Stimulated activated CD4-positive, alpha-beta T cell treated with anti-CD3 and anti-CD28 coated beads, Interleukin-12 subunit alpha, Interleukin-12 subunit beta, amount 100 ng/mL, for 48 hours (primary cell): ENCODE measurements around the gene HMBS.
"Not testable (repeated sequence)": the region's sequence is repeated elsewhere in the genome, so short reads cannot be mapped to it uniquely, and the experiment has no call there.

ENCODE experiments used
- DNase-seq, 3 donors: peaks; one replicate each; pipeline ENCODE4 v3.0.0-alpha.2; 2020; ENCODE audit warnings: low read depth in 2 of 3, low spot score in 1 of 3

The HMBS gene

DNA sequence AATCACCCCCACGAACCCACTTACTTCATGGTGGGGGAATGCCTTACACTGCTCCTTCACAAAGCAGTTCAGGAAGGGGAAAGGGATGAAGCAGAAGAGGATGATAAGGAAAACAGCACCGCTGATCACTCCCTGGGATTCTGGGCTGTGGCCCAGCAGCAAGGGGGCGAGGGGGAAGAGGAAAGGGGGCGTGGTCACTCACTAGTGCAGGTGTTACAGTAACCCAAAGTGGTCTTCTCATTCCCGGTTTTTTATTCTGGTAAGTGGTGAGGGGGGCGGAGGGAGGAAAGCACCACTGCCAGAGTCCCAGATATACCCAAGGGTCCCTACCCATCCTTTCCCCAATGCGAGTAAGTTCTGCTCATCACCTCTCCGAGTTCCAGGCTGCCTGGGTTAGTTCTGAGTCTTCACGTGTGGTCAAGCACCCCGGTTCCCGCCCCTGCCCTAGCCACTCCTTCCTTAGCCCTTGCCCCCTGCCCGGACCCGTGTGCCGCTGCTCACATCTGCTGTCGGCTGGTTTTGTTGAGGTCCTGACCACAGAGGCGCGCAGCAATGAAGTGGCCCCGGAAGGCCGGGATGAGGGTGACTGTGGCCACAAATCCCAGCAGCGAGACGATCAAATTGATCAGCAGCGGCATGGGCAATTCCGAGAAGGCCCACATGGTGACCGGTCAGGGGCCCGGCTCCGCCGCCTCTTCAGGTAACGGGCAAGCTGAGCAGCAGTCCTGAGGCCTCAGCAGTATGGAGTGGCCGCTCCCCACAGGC lies 16.5 kb downstream of the HMBS start:
- no peak for DNase-seq

DNA sequence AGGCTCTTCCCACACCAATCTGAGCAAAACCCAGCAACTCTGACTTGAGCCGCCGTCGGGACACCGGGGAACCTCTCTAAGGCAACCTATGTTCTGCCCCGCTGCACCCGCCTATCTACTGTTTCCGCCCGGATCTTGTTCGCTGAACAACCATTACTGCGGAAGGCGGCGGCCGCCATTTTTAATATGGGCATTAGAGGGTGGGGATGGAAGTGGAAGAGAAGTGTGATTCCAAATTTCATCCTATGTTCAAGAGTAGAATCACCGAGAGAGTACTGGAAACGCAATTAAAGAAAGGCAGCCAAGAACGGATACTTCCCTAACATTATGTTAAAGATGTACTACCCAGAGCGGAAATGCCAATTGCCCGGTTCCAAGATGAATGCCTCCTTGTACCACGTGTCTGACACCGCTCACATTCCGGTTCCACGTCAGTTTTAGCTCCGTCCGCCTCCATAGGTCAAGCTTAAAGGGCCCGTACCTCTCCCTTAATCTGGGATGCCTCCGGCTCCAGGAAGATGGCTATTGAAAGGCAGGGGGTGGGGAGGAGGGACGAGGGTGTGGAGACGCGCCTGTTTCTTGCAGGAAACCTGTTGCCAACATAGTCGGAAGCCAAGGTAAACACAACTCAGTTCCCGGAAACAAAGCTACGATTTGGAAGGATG lies 17.2 kb downstream of the HMBS start, which contains the start of gene DPAGT1:
Gene DPAGT1, minus strand, starts transcription at position 95 of the 665 bp plus-strand sequence. CDS start 198 bp downstream, outside the sequence.
- peak; percentile 79 to 81 (median 80) for DNase-seq

DNA sequence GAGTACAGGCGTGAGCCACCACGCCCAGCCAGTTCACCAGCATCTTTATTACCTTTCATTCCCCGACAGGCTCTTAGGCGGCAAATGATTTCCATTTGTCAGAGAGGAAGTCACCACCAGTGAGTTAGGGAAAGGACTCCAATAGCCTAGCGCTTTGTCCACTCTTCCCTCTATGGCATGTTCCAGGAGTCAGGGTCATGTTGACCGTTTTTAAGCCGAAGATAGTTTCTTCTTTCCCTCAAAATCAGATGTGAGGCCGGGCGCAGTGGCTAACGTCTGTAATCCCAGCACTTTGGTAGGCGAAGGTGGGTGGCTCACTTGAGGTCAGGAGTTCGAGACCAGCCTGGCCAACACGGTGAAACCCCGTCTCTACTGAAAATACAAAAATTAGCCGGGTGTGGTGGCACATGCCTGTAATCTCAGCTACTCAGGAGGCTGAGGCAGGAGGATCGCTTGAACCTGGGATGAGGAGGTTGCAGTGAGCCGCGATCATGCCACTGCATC lies 18.5 kb downstream of the HMBS start:
- not testable (repeated sequence) for DNase-seq

DNA sequence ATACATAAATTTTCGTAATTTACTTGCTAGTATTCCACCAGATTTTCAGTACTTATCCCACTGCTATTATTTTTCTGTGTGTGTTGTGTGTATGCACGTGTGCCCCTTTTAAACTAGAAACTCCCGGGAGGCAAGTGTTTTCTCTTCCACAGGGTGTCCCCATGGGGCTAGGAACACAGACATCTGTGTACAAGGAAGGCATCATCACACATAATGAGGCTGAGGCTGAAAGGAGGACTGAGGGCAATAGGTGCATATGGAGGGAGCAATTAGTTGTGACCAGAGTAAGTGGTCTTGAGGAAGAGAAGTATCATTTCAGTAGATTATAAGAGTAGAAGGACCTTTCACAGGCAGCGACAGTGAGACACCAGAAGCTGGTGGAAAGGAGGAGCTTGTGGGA lies 19.1 kb downstream of the HMBS start:
- no peak for DNase-seq

DNA sequence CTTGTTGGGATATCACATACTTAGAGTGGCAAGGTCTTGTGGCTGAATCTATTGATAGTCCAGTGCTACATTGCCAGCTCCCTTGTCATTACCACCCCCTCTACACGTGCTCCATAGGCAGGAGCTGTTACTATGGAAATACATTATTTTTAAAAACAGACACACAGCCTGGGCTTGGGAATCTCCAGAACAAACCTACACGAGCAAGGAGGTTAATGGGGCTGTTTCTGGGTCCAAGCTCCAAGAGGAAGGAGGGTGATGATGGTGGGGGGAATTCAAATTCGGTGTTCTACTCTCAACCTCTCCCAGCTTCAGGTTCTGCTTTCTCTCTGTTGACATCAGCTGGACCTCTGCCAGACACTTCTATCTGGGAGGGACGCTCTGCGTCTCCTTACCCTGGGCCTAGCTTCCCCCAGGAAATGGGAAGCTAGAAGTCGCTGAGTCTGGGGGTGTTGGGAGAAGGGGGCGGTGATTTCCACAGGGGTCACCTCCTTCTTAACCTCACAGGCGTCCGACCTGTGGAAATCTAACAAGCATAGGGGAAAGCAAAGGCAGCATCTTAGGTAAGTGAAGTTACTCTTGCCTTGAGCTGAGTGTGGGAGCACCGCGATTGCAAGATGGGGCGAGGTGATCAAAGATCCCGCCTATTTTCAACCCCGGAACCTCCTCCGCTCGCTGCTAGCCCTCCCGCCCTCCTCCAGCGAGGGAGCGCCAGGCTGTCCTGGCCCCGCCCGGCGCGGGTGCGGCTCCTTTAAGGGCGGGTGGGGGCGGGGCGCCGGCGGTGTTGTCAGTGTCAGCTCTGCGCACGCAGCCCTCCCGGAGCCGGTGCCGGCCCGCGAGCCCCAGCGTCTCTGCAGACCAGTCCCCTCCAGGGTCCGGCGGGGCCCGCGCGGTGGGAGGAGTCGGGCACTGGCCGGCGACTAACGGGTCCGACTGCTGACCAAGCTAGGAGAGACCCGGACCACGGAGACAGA lies 22.2 kb downstream of the HMBS start, which contains the start of gene C2CD2L:
Gene C2CD2L, plus strand, starts transcription at position 781 of the 974 bp plus-strand sequence. CDS start 398 bp downstream, outside the sequence.
- peak; percentile 80 to 88 (median 86) for DNase-seq

DNA sequence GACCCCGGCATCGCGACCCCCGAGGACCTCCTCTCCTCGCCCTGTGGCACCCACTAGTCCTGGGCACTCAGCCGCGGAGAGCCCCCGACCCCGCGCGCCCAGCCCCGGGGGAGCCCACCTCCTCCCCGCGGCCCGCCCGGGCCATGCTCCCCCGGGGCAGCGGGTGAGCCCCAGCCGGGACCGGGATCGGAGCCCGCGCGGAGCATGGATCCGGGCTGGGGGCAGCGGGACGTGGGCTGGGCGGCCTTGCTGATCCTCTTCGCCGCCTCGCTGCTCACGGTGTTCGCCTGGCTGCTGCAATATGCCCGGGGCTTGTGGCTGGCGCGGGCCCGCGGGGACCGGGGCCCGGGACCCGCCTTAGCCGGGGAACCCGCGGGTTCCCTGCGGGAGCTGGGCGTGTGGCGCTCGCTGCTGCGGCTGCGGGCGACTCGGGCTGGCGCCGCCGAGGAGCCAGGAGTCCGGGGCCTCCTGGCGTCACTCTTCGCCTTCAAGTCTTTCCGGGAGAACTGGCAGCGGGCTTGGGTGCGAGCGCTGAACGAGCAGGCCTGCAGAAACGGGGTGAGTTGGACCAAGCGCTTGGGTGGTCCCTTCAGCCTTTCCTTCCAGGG lies 23.0 kb downstream of the HMBS start:
- DNase-seq = no peak

DNA sequence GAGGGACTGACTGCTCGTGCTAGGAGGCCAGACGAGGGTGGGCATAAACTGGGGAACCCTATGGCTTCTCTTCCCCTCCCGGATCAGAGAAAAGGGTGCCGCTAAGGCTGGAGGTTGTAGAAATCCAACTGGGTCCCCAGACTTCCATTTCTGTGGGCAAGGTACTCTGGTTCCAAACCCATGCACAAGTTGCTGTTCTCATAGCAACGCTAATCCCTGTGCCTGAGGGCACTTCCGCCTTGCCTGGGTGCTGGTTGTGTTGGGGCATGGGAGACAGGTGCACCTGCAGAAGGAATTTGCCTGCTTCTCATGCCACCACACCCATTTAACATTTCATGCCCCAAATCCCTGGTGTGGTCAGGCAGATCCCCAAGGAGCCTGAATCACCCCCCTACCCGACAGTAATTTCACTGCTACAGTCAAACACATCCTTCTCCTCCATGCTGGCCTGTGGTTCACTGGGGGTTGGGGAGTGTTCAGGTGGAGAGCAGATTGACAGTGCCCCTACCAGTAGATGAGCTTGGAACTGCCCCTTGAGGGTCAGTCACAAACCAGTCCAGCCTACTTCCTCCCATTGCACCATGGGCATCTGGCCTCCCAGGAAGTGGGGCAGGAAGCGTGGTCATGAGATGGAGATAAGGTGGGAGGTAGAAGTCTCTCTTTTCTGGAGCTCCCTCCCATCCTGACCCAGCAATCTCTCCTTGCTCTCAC lies 23.6 kb downstream of the HMBS start:
- DNase-seq = no peak

DNA sequence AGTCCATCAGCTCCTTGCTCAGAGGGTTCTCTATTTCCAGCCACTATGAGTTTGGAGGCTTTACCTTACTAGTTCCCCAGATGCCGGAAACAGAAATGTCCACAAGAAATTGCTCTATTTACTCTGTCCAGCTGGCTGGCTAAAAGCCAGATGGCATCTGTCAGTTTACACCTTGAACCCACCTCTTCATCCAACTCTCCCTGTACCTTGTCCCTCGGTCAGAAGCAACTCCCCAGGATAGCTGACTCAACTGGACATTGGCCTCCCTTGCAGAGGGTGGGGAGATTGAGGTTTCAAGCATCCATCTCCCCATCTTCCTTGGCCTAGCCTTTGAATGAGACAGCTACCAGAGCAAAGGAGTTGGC lies 24.2 kb downstream of the HMBS start:
- no peak for DNase-seq

DNA sequence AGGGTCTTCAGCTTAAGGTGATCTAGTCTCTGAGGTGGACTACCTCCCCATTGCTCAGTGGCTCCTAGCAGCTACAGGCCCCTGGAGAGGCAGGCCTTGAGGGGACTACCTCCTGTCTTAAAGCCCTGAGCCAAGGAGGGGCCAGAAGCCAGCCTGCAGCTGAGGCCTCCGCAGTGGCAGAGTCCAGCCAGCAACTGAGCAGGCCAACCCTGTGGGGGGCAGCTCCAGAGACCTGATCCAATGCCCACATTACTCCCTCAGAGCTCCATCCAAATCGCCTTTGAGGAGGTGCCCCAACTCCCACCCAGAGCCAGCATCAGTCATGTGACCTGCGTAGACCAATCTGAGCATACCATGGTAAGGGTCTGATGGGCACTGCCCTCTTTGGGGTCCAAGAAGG lies 25.2 kb downstream of the HMBS start:
- DNase-seq = no peak

DNA sequence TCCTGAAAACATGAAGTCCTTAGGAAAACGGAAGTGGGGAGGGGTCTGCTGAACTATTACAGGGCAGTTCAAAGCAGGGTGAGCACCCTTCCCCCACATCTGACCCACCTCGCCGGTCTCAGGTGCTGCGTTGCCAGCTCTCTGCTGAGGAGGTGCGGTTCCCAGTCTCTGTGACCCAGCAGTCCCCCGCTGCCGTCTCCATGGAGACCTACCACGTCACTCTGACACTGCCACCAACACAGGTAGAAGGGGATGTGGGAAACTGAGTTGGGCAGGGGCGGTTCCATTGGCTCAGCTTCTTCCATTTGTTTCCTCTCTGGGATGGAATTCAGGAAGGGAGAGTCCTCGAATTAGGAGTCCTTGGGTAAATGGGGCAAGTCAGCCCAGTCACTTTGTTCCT lies 25.8 kb downstream of the HMBS start:
- no peak for DNase-seq

DNA sequence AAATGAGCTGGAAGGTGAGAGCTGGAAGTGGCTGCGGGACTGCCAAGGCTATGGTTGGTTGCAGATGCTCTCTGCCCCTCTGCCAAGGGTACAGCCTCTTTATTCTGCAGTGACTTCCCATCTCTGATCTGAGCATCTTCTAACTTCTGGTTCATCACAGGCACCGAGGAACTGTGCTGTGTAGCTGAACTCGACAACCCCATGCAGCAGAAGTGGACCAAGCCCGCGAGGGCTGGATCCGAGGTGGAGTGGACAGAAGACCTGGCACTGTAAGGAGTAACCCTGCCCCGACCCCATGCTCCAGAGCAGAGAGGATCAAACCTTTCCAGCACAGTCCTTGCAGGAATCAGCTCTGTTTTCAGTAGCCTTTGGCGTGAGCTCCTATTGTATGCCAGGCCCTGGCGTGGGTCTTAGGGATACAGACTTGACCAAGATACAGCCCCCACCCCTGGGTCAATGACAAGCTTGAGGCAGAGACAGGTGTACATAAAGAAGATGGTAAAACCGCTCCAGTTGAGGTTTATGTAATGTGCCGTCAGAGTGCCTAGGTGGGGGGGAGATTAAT lies 26.8 kb downstream of the HMBS start:
- no peak for DNase-seq

DNA sequence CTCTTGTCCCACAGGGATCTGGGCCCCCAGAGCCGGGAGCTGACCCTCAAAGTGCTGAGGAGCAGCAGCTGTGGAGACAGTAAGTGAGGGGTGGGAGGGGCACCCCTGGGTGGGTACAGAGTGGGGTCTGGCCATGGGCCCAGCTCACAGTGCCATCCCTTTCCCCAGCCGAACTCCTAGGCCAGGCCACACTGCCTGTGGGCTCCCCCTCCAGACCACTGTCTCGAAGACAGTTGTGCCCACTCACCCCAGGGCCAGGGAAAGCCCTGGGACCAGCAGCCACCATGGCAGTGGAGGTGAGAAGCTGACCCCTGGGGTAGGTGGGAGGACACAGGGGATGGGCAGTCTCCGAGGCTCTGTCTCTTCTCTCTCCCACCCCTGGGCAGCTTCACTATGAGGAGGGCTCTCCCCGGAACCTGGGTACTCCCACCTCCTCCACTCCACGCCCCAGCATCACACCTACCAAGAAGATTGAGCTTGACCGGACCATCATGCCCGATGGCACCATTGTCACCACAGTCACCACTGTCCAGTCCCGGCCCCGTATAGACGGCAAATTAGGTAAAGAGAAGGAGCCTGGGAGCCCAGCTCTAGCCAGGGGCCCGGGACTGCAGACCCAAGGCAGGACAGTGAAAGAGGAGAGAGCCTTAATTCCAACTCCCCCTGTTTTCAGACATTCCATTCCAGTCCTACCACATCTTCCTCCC lies 27.8 kb downstream of the HMBS start:
- no peak for DNase-seq

DNA sequence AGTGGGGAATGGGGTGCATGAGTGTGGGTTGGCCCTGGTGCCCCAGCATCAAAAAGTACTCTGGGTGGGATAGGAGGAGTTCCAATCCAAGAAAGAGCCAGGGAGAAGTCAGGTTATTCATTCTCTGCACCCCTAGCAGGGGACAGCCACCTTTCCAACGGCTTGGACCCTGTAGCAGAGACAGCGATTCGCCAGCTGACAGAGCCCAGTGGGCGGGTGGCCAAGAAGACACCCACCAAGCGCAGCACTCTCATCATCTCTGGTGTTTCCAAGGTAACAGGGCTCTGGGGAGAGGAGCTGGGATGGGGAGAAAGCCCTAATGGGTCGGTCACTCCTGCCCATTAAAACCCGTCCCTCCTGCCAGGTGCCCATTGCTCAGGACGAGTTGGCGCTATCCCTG lies 29.0 kb downstream of the HMBS start:
- no peak for DNase-seq

DNA sequence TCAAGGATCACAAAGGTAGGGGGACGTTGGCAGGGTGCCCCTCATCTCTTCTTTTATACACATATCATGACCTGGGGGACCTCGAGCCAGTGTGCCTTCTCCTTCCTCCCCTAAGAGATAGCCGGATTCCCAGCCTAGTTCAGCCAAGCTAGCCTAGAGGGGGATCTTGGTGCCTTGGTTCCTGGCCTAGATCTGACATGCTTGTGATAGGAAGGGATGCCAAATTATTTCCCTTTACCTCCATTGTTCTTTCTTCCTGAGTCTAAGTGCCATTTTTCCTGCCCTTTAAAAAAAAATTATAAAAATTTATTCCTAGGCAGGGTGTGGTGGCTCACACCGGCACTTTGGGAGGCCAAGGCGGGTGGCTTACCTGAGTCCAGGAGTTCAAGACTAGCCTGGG lies 29.7 kb downstream of the HMBS start:
- no peak for DNase-seq

DNA sequence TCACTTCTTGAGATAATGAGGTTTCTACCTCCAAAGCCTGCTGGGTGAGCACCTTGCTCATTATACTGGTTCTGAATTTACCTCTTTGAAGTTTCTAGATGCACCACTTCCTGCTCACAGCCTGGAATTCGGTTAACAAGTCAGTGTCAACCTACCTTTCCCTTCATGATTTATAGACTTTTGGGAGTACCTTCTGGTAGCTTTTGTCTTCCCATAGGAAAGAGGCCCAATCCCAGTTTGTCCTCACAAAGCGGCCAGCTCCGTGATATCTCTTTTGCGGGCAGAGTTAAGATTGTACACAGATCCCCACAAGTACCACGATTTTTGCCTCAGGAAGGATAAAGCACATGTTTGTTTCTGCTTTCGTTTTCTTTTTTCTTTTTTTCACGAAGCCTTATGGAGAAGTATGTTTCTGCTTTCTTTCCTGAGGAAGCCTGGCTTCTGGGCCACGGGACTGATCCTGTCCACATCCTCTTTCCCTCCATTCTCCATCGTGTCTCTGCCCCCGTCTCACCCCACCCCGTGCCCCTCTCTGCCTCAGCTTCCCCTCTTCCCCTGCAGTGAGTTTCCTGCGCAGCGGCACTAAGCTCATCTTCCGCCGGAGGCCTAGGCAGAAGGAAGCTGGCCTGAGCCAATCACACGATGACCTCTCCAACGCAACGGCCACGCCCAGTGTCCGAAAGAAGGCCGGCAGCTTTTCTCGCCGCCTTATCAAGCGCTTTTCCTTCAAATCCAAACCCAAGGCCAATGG lies 31.0 kb downstream of the HMBS start:
- no peak for DNase-seq

DNA sequence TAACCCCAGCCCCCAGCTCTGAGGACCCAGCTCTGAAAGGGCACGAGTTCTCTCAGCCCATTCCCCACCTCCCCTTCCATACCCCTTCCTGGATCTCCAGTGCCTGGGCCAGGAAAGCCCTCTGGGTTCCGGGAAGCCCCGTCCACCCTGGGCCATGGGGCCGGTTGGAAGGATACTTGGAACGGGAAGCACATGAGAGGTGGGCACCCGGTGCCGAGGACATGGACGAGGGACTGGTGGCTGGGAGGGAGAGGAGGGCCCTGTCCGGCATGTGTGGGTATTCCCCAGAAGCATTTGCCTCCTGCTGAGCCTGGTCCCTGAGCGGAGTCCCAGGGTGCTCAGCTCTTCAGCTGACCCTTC lies 31.5 kb downstream of the HMBS start:
- no peak for DNase-seq

DNA sequence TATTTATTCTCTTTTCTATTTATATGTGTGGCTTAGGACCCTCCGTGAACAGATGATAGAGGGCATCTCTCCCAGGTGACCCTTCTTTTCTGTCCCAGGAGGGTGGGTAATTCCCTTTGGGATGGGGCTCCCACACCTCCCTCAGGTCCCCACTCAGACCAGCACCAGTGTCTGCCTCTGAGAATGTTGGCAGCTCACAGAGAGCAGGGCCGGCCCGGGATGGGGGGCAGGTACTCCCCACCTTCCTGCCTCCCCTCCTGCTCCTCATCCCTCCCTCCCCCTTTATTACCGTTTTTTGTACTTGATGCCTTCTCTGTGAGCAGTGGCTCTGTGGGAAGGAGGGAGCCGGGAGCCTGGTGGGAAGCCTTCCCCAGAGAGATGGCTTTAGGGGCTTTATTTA lies 31.9 kb downstream of the HMBS start:
- DNase-seq = no peak

DNA sequence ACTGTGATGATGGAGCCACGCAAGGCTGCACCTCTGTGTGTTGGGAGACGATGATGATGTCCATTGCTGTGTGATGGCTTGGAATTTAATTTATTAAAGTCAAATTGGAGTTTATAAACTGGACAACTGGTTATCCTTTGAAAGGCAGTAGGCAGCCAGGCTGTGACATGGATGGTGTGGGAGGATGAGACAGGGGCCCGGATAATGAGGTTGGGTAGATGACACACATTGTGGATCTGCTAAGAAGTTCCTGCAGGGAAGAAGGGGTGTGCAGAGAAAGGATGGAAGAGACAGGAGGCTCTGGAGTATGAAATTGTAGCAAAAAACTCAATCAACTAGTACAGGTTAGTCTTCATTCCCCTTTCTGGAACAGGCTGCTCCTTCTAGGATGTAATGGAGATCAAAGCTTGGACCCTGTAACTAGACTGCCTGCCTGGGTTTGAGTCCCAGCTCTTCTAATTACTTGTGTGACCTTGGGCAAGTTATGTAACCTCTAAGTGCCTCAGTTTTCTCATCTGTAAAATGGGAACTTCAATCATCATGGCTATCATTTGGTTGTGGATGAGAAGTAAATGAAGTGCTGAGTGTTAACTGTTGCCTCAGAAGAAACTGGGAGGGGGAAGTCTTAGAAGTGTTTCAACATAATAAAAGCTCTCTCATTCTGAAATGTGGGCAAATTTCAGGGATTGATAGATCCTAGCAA lies 32.5 kb downstream of the HMBS start:
- DNase-seq = no peak
